AG09319 (cell line): Measurements from ENCODE around the gene ACOX2.

Experiments used
- DNase-seq: peaks from one replicate; pipeline ENCODE4 v3.0.0-alpha.2; 2010; ENCODE audit warnings: low read depth; ENCODE audit errors: extremely low read depth
- CTCF ChIP-seq: IDR thresholded peaks from 2 replicates; pipeline ENCODE4 v1.5.1; 2011; ENCODE audit warnings: low read depth, mild to moderate bottlenecking, inconsistent platforms, low read length, moderate library complexity

The ACOX2 gene

GRCh38 chr3:58482917-58483636 is 53.9 kb downstream of the ACOX2 start:
- DNase-seq, result no peak

GRCh38 chr3:58480309-58480708 is 56.7 kb downstream of the ACOX2 start:
- DNase-seq, result no peak
- no peak for TF ChIP-seq CTCF

More at GRCh38 chr3:58482917-58483636, 53.9 kb downstream of the ACOX2 start:
- TF ChIP-seq CTCF, result no peak

- TF ChIP-seq CTCF, result no peak
- no peak for DNase-seq
Measured at GRCh38 chr3:58478781-58479180, 58.2 kb downstream of the ACOX2 start.

GRCh38 chr3:58474967-58475578 is 61.9 kb downstream of the ACOX2 start:
- DNase-seq, result no peak
- TF ChIP-seq CTCF, result no peak

GRCh38 chr3:58474348-58474911 is 62.6 kb downstream of the ACOX2 start:
- DNase-seq, result no peak
- TF ChIP-seq CTCF, result no peak

- no peak for DNase-seq
- no peak for TF ChIP-seq CTCF
Measured at GRCh38 chr3:58473275-58473674, 63.7 kb downstream of the ACOX2 start.
